GM21360 (cell line): ENCODE measurements around the gene CPA1.

Experiments
- ATAC-seq: cut with Tn5 transposase; IDR thresholded peaks from one replicate; pipeline ENCODE4 v1.9.1; 2021; ENCODE audit warnings: mild to moderate bottlenecking, moderate library complexity; ENCODE audit not compliant: unreplicated experiment

The CPA1 gene

DNA sequence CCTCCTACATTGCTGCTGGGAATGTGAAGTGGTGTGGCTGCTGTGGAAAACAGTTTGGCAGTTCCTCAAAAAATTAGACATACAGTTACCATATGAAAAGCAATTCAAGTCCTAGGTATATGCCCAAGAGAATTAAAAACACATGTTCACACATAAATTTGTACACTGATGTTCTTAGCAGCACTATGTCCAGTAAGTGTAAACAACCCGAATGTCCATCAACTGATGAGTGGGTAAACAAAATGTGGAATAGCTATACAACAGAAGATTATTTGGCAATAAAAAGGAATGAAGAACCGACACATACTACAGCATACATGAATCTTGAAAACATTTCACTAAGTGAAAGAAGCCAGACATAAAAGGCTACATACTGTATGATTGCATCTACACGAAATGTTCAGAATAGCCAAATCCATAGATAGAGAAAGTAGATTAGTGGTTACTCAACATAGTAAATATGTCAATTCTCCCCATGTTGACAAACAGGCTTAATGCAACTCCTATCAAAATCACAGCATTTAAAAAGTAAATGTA lies 43.3 kb downstream of the CPA1 start:
- ATAC-seq = no peak

- no peak for ATAC-seq
Measured at GRCh38 chr7:130425796-130426195, 45.5 kb downstream of the CPA1 start.

DNA sequence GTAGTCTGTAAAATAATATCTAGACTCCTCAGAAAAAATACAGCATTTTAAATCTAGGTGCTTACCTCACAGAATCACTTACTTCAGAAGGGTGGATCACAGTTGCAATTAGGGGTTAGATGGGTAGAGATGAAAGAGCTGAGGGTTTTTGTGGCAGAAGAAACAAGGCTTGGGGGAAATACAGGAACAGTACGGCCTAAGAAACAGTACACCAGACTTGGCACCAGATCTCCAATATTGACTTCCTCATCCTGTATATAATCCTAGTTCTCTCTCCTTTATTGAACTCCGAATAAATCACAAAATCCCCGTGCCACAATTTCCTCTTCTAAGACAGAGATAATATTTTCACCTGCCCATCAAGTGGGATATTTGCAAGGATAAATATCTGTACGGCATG lies 46.3 kb downstream of the CPA1 start:
- no peak for ATAC-seq

GRCh38 chr7:130429019-130429418 lies 48.7 kb downstream of the CPA1 start:
- no peak for ATAC-seq

- no peak for ATAC-seq
Measured at GRCh38 chr7:130430115-130430514, 49.8 kb downstream of the CPA1 start.

DNA sequence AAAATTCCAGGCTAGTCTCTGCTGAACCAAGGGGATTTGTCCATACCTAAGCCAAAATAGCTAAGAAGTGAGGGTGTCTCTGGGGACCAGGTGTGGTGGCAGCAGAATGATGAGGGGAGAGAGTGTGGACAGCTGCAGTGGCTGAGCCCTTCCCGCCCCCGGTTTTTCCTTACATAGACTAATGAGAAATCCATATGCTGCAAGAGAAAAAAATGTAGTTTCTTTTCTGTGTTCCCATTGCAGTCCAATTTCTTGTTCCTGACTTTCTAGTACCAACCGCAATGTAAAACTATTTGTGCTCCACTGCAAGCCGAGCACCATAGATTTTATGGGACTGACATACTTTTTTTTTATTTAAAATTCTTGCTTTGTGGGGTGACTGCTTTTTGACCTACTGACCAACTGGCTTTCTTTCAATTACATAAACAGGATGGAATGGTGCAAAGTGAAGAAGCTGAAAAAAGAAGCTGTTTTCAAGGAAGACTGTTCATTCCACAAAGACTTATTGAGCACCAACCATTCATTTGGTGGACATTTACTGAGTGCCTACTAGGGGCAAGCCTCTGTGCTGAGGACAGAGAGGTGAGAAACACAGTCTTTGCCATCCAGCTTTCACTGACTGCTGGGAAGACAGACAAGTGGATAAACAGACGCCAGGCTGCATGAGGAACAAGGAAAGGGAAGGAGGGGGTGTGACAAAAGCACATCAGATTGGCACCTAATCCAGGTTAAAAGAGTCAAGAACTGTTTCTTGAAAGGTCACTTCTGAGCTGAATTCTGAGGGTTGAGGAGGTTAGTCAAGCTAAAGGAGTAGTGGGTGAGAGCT lies 50.8 kb downstream of the CPA1 start:
- ATAC-seq = no peak

- no peak for ATAC-seq
Measured at GRCh38 chr7:130432886-130433285, 52.6 kb downstream of the CPA1 start.

- no peak for ATAC-seq
Measured at GRCh38 chr7:130433301-130433700, 53.0 kb downstream of the CPA1 start.

DNA sequence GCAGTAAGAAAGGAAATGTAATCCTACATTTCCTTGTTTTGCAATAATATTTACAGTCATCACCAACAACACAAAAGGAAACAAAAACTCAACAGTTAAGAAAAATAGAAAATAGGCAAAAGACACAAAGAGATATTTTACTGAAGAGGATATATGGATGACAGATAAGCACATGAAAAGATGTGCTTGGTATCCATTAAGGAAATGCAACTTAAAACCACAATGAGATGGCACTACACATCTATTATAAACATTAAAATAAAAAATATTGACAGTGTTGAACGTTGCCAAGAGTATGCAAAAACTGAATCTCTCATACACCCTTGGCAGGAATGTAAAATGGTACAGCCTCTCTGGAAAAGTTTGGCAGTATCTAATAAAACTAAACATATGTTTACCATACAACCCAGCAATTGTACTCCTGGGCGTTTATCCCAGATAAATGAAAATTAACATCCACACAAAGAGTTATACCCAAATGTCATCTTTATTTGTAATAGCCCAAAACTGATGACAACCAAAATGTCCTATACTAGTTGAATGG lies 55.1 kb downstream of the CPA1 start:
- ATAC-seq = no peak

DNA sequence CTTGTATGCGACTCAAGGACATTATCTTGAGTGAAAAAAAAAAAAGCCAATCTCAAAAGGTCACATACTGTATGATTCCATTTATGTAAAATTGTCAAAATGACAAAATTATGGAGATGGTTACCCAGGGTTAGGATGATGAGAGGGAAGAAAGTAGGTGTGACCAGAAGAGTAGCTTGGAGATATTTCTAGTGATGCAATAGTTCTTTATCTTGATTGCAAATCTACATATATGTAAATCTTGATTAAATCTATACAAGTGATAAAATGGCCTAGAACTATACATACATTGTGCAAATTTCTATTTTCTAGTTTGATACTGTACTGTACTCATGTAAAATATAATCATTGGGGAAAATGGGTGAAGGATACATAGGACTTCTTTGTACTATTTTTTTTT lies 56.0 kb downstream of the CPA1 start:
- no peak for ATAC-seq
